ENCODE measurements around the gene PACRG. TPM values are rescaled to one million over a fixed set of nuclear protein-coding genes. Genes with fewer than 3 reads are reported as not detected.

The PACRG gene
- total RNA-seq, 5 donors from 2014 or later (not counting 1 experiment from before 2014, with no cell fraction given) = 0.20 to 3.0 (median 1.2) TPM; not detected in 1

GRCh38 chr6:163327921-163328320 is 600.1 kb downstream of the PACRG start:
- no peak overlapping the region for H3K4me3 ChIP-seq (ENCODE audit: control insufficient read depth in 1 of 2, extremely low read depth in 1 of 2, low read length in 1 of 2)
- H3K36me3 Mint-ChIP-seq = no peaks in the 10 kb centered on the region
- ChIA-PET CTCF (no interaction called here), POLR2A (no interaction called here)
- no peak overlapping the region for H3K27ac ChIP-seq (ENCODE audit: low read length)
- no peak for DNase-seq
- H3K36me3 ChIP-seq (ENCODE audit: control insufficient read depth in 2 of 2, extremely low read depth in 1 of 2, insufficient read depth in 1 of 2, low read length in 1 of 2) = no peaks in the 10 kb centered on the region
- peaks cover 3 to 15% of the 10 kb centered on the region in 2 donors for H3K27me3 Mint-ChIP-seq
- no peaks in the 10 kb centered on the region for H3K9me3 ChIP-seq
- no peak overlapping the region for H3K4me3 Mint-ChIP-seq
- 100% methylated on average over 1 of the region's 8 CpGs for WGBS (ENCODE audit: insufficient coverage)
- H3K4me1 ChIP-seq (ENCODE audit: control insufficient read depth in 1 of 2, extremely low read depth in 1 of 2, insufficient read depth in 2 of 2, low read length in 2 of 2) = no peaks in the 10 kb centered on the region
- no peaks in the 10 kb centered on the region for H3K9me3 Mint-ChIP-seq
- H3K27ac Mint-ChIP-seq = no peak overlapping the region
- ATAC-seq (replicated peaks in 1 of 4) = no peak
- H3K4me1 Mint-ChIP-seq = no peaks in the 10 kb centered on the region
- peaks cover 0 to 26% of the 10 kb centered on the region in 2 experiments for H3K27me3 ChIP-seq (replicated peaks in 1 of 2; ENCODE audit: control insufficient read depth in 2 of 2, extremely low read depth in 1 of 2, insufficient read depth in 2 of 2, low read length in 1 of 2)

GRCh38 chr6:163328411-163328810 is 600.6 kb downstream of the PACRG start:
- Histone ChIP-seq H3K27ac (ENCODE audit: low read length) (no peak overlapping the region), H3K9me3 (no peaks in the 10 kb centered on the region), H3K27me3 (replicated peaks in 1 of 2; ENCODE audit: control insufficient read depth in 2 of 2, extremely low read depth in 1 of 2, insufficient read depth in 2 of 2, low read length in 1 of 2) (peaks cover 0 to 28% of the 10 kb centered on the region in 2 experiments), H3K36me3 (ENCODE audit: control insufficient read depth in 2 of 2, extremely low read depth in 1 of 2, insufficient read depth in 1 of 2, low read length in 1 of 2) (no peaks in the 10 kb centered on the region), H3K4me1 (ENCODE audit: control insufficient read depth in 1 of 2, extremely low read depth in 1 of 2, insufficient read depth in 2 of 2, low read length in 2 of 2) (no peaks in the 10 kb centered on the region), H3K4me3 (ENCODE audit: control insufficient read depth in 1 of 2, extremely low read depth in 1 of 2, low read length in 1 of 2) (no peak overlapping the region)
- no peak overlapping the region for H3K4me3 Mint-ChIP-seq
- H3K27ac Mint-ChIP-seq = no peak overlapping the region
- no peaks in the 10 kb centered on the region for H3K4me1 Mint-ChIP-seq
- no peak for ATAC-seq (replicated peaks in 1 of 4)
- ChIA-PET POLR2A (no interaction called here), CTCF (no interaction called here)
- 95% methylated on average over 11 of the region's 11 CpGs for WGBS (ENCODE audit: insufficient coverage)
- H3K27me3 Mint-ChIP-seq = peaks cover 6 to 11% of the 10 kb centered on the region in 2 donors
- DNase-seq = no peak
- no peaks in the 10 kb centered on the region for H3K9me3 Mint-ChIP-seq
- H3K36me3 Mint-ChIP-seq = no peaks in the 10 kb centered on the region

DNA sequence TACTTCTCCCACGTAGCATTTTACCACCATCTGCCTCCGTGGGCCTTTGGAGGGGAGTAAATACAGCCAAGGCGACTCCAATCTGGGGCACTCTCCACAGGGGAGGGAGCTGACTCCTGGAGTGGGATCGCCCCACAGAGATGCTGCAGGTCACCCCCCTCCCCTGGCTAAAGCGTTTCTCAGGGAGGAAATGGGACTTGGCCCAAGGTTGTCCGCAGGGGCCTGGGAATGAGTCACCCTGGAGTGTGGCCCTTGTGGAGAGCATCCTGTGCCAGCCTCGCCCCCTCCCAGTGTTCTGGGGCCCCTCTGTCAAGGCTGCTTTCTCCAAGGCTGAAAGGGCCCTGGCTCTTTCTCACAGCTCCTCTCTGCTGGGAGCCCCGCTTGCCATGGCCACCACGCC is 602.2 kb downstream of the PACRG start:
- no peaks in the 10 kb centered on the region for H3K4me1 Mint-ChIP-seq
- H3K9me3 Mint-ChIP-seq = no peaks in the 10 kb centered on the region
- Histone ChIP-seq H3K27ac (ENCODE audit: low read length) (no peak overlapping the region), H3K4me1 (ENCODE audit: control insufficient read depth in 1 of 2, extremely low read depth in 1 of 2, insufficient read depth in 2 of 2, low read length in 2 of 2) (no peaks in the 10 kb centered on the region), H3K9me3 (no peaks in the 10 kb centered on the region), H3K4me3 (ENCODE audit: control insufficient read depth in 1 of 2, extremely low read depth in 1 of 2, low read length in 1 of 2) (no peak overlapping the region), H3K36me3 (ENCODE audit: control insufficient read depth in 2 of 2, extremely low read depth in 1 of 2, insufficient read depth in 1 of 2, low read length in 1 of 2) (no peaks in the 10 kb centered on the region), H3K27me3 (replicated peaks in 1 of 2; ENCODE audit: control insufficient read depth in 2 of 2, extremely low read depth in 1 of 2, insufficient read depth in 2 of 2, low read length in 1 of 2) (peaks cover 0 to 30% of the 10 kb centered on the region in 2 experiments)
- DNase-seq = no peak
- no peak for ATAC-seq (replicated peaks in 1 of 4)
- POLR2A ChIA-PET = no interaction called here
- CTCF ChIA-PET = no interaction called here
- H3K27ac Mint-ChIP-seq = no peak overlapping the region
- WGBS (ENCODE audit: insufficient coverage) = 85% methylated on average over 7 of the region's 9 CpGs
- no peaks in the 10 kb centered on the region for H3K36me3 Mint-ChIP-seq
- no peak overlapping the region for H3K4me3 Mint-ChIP-seq
- H3K27me3 Mint-ChIP-seq = peaks cover 16 to 18% of the 10 kb centered on the region in 2 donors

DNA sequence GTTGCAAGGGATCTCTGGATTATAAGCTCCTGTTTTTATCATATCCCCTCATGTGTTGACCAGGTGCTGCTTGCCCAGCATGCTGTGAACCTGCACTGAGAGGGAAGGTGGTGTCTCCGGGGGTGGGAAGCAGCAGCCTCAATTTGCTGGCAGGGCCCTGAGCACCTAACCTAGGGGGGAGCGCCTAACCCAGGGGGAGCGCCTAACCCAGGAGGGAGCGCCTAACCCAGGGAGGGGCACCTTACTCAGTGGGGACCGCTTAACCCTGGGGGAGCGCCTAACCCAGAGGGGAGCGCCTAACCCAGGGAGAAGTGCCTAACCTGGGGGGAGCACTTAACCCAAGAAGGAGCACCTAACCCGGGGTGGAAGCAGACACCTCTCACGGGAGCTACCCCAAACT is 603.5 kb downstream of the PACRG start:
- no peak overlapping the region for H3K4me3 ChIP-seq (ENCODE audit: control insufficient read depth in 1 of 2, extremely low read depth in 1 of 2, low read length in 1 of 2)
- DNase-seq (no peak), ATAC-seq (replicated peaks in 1 of 4) (no peak)
- Mint-ChIP-seq H3K36me3 (no peaks in the 10 kb centered on the region), H3K4me1 (peaks cover 0 to 5% (median 2%) of the 10 kb centered on the region in 3 donors), H3K27me3 (peaks cover 20 to 24% of the 10 kb centered on the region in 2 donors), H3K27ac (no peak overlapping the region), H3K9me3 (no peaks in the 10 kb centered on the region), H3K4me3 (no peak overlapping the region)
- WGBS (ENCODE audit: insufficient coverage) = 80% methylated on average over 5 of the region's 9 CpGs
- POLR2A ChIA-PET = no interaction called here
- H3K27ac ChIP-seq (ENCODE audit: low read length) = no peak overlapping the region
- H3K27me3 ChIP-seq (replicated peaks in 1 of 2; ENCODE audit: control insufficient read depth in 2 of 2, extremely low read depth in 1 of 2, insufficient read depth in 2 of 2, low read length in 1 of 2) = peaks cover 0 to 42% of the 10 kb centered on the region in 2 experiments
- no peaks in the 10 kb centered on the region for H3K9me3 ChIP-seq
- CTCF ChIA-PET = no interaction called here
- H3K4me1 ChIP-seq (ENCODE audit: control insufficient read depth in 1 of 2, extremely low read depth in 1 of 2, insufficient read depth in 2 of 2, low read length in 2 of 2) = no peaks in the 10 kb centered on the region
- H3K36me3 ChIP-seq (ENCODE audit: control insufficient read depth in 2 of 2, extremely low read depth in 1 of 2, insufficient read depth in 1 of 2, low read length in 1 of 2) = no peaks in the 10 kb centered on the region

- WGBS (ENCODE audit: insufficient coverage) = 87% methylated on average over 5 of the region's 7 CpGs
- Mint-ChIP-seq H3K27me3 (peaks cover 24 to 29% of the 10 kb centered on the region in 2 donors), H3K4me1 (peaks cover 0 to 5% (median 2%) of the 10 kb centered on the region in 3 donors), H3K36me3 (no peaks in the 10 kb centered on the region), H3K9me3 (no peaks in the 10 kb centered on the region), H3K4me3 (no peak overlapping the region), H3K27ac (no peak overlapping the region)
- POLR2A ChIA-PET = no interaction called here
- H3K4me1 ChIP-seq (ENCODE audit: control insufficient read depth in 1 of 2, extremely low read depth in 1 of 2, insufficient read depth in 2 of 2, low read length in 2 of 2) = no peaks in the 10 kb centered on the region
- ATAC-seq (replicated peaks in 1 of 4) (no peak), DNase-seq (no peak)
- no peak overlapping the region for H3K27ac ChIP-seq (ENCODE audit: low read length)
- H3K4me3 ChIP-seq (ENCODE audit: control insufficient read depth in 1 of 2, extremely low read depth in 1 of 2, low read length in 1 of 2) = no peak overlapping the region
- peaks cover 0 to 45% of the 10 kb centered on the region in 2 experiments for H3K27me3 ChIP-seq (replicated peaks in 1 of 2; ENCODE audit: control insufficient read depth in 2 of 2, extremely low read depth in 1 of 2, insufficient read depth in 2 of 2, low read length in 1 of 2)
- no peaks in the 10 kb centered on the region for H3K9me3 ChIP-seq
- CTCF ChIA-PET = no interaction called here
- no peaks in the 10 kb centered on the region for H3K36me3 ChIP-seq (ENCODE audit: control insufficient read depth in 2 of 2, extremely low read depth in 1 of 2, insufficient read depth in 1 of 2, low read length in 1 of 2)
These were observed 604.8 kb downstream of the PACRG start for GRCh38 chr6:163332575-163332974.

DNA sequence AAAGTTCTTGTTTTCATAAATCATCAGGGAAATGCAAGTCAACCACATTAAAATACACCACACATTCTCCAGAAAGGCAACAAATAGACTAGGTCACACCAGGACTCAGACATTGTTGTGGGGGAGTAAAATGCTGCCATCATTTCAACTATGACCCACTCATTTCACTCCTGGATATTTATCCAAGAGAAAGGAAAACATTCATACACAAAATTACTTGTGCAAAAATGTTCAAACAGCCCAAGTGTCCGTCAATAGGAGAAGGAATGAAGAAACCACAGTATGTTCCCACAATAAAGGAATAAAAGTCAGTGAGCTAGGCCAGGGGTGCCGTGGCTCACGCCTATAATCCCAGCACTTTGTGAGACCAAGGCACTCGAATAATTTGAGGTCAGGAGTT is 605.3 kb downstream of the PACRG start:
- Mint-ChIP-seq H3K36me3 (no peaks in the 10 kb centered on the region), H3K27ac (no peak overlapping the region), H3K9me3 (no peaks in the 10 kb centered on the region), H3K4me1 (peaks cover 0 to 5% (median 2%) of the 10 kb centered on the region in 3 donors), H3K27me3 (peaks cover 24 to 32% of the 10 kb centered on the region in 2 donors), H3K4me3 (no peak overlapping the region)
- POLR2A ChIA-PET = no interaction called here
- DNase-seq (no peak), ATAC-seq (replicated peaks in 1 of 4) (no peak)
- no CpG with 5 or more reads among the region's 4 CpGs for WGBS (ENCODE audit: insufficient coverage)
- CTCF ChIA-PET = no interaction called here
- Histone ChIP-seq H3K27ac (ENCODE audit: low read length) (no peak overlapping the region), H3K27me3 (replicated peaks in 1 of 2; ENCODE audit: control insufficient read depth in 2 of 2, extremely low read depth in 1 of 2, insufficient read depth in 2 of 2, low read length in 1 of 2) (peaks cover 0 to 47% of the 10 kb centered on the region in 2 experiments), H3K4me1 (ENCODE audit: control insufficient read depth in 1 of 2, extremely low read depth in 1 of 2, insufficient read depth in 2 of 2, low read length in 2 of 2) (no peaks in the 10 kb centered on the region), H3K4me3 (ENCODE audit: control insufficient read depth in 1 of 2, extremely low read depth in 1 of 2, low read length in 1 of 2) (no peak overlapping the region), H3K9me3 (no peaks in the 10 kb centered on the region), H3K36me3 (ENCODE audit: control insufficient read depth in 2 of 2, extremely low read depth in 1 of 2, insufficient read depth in 1 of 2, low read length in 1 of 2) (no peaks in the 10 kb centered on the region)
